ENCODE data around the gene CIRBP.

Gene CIRBP

GRCh38 chr19:1290703-1291651 is 21.8 kb downstream of the CIRBP start:
- no peak overlapping the region for H3K4me3 ChIP-seq (ENCODE audit: low read length)
- no peak overlapping the region for H3K4me2 ChIP-seq (ENCODE audit: low read length)
- no peak overlapping the region for H3K9ac ChIP-seq (ENCODE audit: low read depth, low read length)
- no peaks in the 10 kb centered on the region for H3K9me3 ChIP-seq (replicated peaks; ENCODE audit: low read length)
- no peaks in the 10 kb centered on the region for H3K4me1 ChIP-seq (ENCODE audit: control insufficient read depth, insufficient read depth, low read length)
- H3K36me3 ChIP-seq (ENCODE audit: insufficient read depth, low read length) = no peaks in the 10 kb centered on the region
- peaks cover 69% of the 10 kb centered on the region for H3K27me3 ChIP-seq (ENCODE audit: control insufficient read depth, insufficient read depth, low read length)

GRCh38 chr19:1291761-1292418 is 22.8 kb downstream of the CIRBP start:
- Histone ChIP-seq H3K9ac (ENCODE audit: low read depth, low read length) (no peak overlapping the region), H3K36me3 (ENCODE audit: insufficient read depth, low read length) (no peaks in the 10 kb centered on the region), H3K4me3 (ENCODE audit: low read length) (no peak overlapping the region), H3K4me1 (ENCODE audit: control insufficient read depth, insufficient read depth, low read length) (no peaks in the 10 kb centered on the region), H3K4me2 (ENCODE audit: low read length) (no peak overlapping the region), H3K27me3 (ENCODE audit: control insufficient read depth, insufficient read depth, low read length) (peaks cover 63% of the 10 kb centered on the region), H3K9me3 (replicated peaks; ENCODE audit: low read length) (no peaks in the 10 kb centered on the region)

- Histone ChIP-seq H3K27me3 (ENCODE audit: control insufficient read depth, insufficient read depth, low read length) (peaks cover 56% of the 10 kb centered on the region), H3K4me1 (ENCODE audit: control insufficient read depth, insufficient read depth, low read length) (no peaks in the 10 kb centered on the region), H3K36me3 (ENCODE audit: insufficient read depth, low read length) (no peaks in the 10 kb centered on the region), H3K4me2 (ENCODE audit: low read length) (no peak overlapping the region), H3K4me3 (ENCODE audit: low read length) (no peak overlapping the region), H3K9ac (ENCODE audit: low read depth, low read length) (no peak overlapping the region), H3K9me3 (replicated peaks; ENCODE audit: low read length) (no peaks in the 10 kb centered on the region)
Observed at GRCh38 chr19:1292419-1293151, 23.5 kb downstream of the CIRBP start.

- Histone ChIP-seq H3K4me3 (ENCODE audit: low read length) (no peak overlapping the region), H3K9me3 (replicated peaks; ENCODE audit: low read length) (no peaks in the 10 kb centered on the region), H3K27me3 (ENCODE audit: control insufficient read depth, insufficient read depth, low read length) (peaks cover 46% of the 10 kb centered on the region), H3K9ac (ENCODE audit: low read depth, low read length) (no peak overlapping the region), H3K4me2 (ENCODE audit: low read length) (no peak overlapping the region), H3K36me3 (ENCODE audit: insufficient read depth, low read length) (no peaks in the 10 kb centered on the region), H3K4me1 (ENCODE audit: control insufficient read depth, insufficient read depth, low read length) (no peaks in the 10 kb centered on the region)
Observed at GRCh38 chr19:1293782-1294604, 24.9 kb downstream of the CIRBP start.

GRCh38 chr19:1294688-1295087 is 25.6 kb downstream of the CIRBP start:
- H3K4me3 ChIP-seq (ENCODE audit: low read length) = no peak overlapping the region
- no peak overlapping the region for H3K4me2 ChIP-seq (ENCODE audit: low read length)
- H3K4me1 ChIP-seq (ENCODE audit: control insufficient read depth, insufficient read depth, low read length) = no peaks in the 10 kb centered on the region
- no peaks in the 10 kb centered on the region for H3K9me3 ChIP-seq (replicated peaks; ENCODE audit: low read length)
- H3K36me3 ChIP-seq (ENCODE audit: insufficient read depth, low read length) = no peaks in the 10 kb centered on the region
- H3K9ac ChIP-seq (ENCODE audit: low read depth, low read length) = no peak overlapping the region
- peaks cover 41% of the 10 kb centered on the region for H3K27me3 ChIP-seq (ENCODE audit: control insufficient read depth, insufficient read depth, low read length)

- Histone ChIP-seq H3K9ac (ENCODE audit: low read depth, low read length) (no peak overlapping the region), H3K27me3 (ENCODE audit: control insufficient read depth, insufficient read depth, low read length) (peaks cover 41% of the 10 kb centered on the region), H3K36me3 (ENCODE audit: insufficient read depth, low read length) (no peaks in the 10 kb centered on the region), H3K4me1 (ENCODE audit: control insufficient read depth, insufficient read depth, low read length) (no peaks in the 10 kb centered on the region), H3K9me3 (replicated peaks; ENCODE audit: low read length) (no peaks in the 10 kb centered on the region), H3K4me3 (ENCODE audit: low read length) (no peak overlapping the region), H3K4me2 (ENCODE audit: low read length) (no peak overlapping the region)
Observed at GRCh38 chr19:1295169-1296012, 26.3 kb downstream of the CIRBP start.

GRCh38 chr19:1296078-1296477 is 26.9 kb downstream of the CIRBP start:
- no peaks in the 10 kb centered on the region for H3K4me1 ChIP-seq (ENCODE audit: control insufficient read depth, insufficient read depth, low read length)
- H3K9me3 ChIP-seq (replicated peaks; ENCODE audit: low read length) = no peaks in the 10 kb centered on the region
- no peak overlapping the region for H3K4me3 ChIP-seq (ENCODE audit: low read length)
- H3K9ac ChIP-seq (ENCODE audit: low read depth, low read length) = no peak overlapping the region
- no peak overlapping the region for H3K4me2 ChIP-seq (ENCODE audit: low read length)
- H3K27me3 ChIP-seq (ENCODE audit: control insufficient read depth, insufficient read depth, low read length) = peaks cover 39% of the 10 kb centered on the region
- no peaks in the 10 kb centered on the region for H3K36me3 ChIP-seq (ENCODE audit: insufficient read depth, low read length)

- Histone ChIP-seq H3K27me3 (ENCODE audit: control insufficient read depth, insufficient read depth, low read length) (peaks cover 34% of the 10 kb centered on the region), H3K9ac (ENCODE audit: low read depth, low read length) (no peak overlapping the region), H3K36me3 (ENCODE audit: insufficient read depth, low read length) (no peaks in the 10 kb centered on the region), H3K4me2 (ENCODE audit: low read length) (no peak overlapping the region), H3K4me3 (ENCODE audit: low read length) (no peak overlapping the region), H3K9me3 (replicated peaks; ENCODE audit: low read length) (no peaks in the 10 kb centered on the region), H3K4me1 (ENCODE audit: control insufficient read depth, insufficient read depth, low read length) (no peaks in the 10 kb centered on the region)
Observed at GRCh38 chr19:1296575-1297271, 27.6 kb downstream of the CIRBP start.

GRCh38 chr19:1298235-1298634 is 29.1 kb downstream of the CIRBP start:
- Histone ChIP-seq H3K4me2 (ENCODE audit: low read length) (no peak overlapping the region), H3K9ac (ENCODE audit: low read depth, low read length) (no peak overlapping the region), H3K4me1 (ENCODE audit: control insufficient read depth, insufficient read depth, low read length) (no peaks in the 10 kb centered on the region), H3K9me3 (replicated peaks; ENCODE audit: low read length) (no peaks in the 10 kb centered on the region), H3K4me3 (ENCODE audit: low read length) (no peak overlapping the region), H3K27me3 (ENCODE audit: control insufficient read depth, insufficient read depth, low read length) (peaks cover 30% of the 10 kb centered on the region), H3K36me3 (ENCODE audit: insufficient read depth, low read length) (no peaks in the 10 kb centered on the region)

GRCh38 chr19:1299801-1300200 is 30.7 kb downstream of the CIRBP start:
- H3K27me3 ChIP-seq (ENCODE audit: control insufficient read depth, insufficient read depth, low read length) = peaks cover 18% of the 10 kb centered on the region
- no peak overlapping the region for H3K9ac ChIP-seq (ENCODE audit: low read depth, low read length)
- H3K36me3 ChIP-seq (ENCODE audit: insufficient read depth, low read length) = no peaks in the 10 kb centered on the region
- H3K4me2 ChIP-seq (ENCODE audit: low read length) = no peak overlapping the region
- no peak overlapping the region for H3K4me3 ChIP-seq (ENCODE audit: low read length)
- no peaks in the 10 kb centered on the region for H3K9me3 ChIP-seq (replicated peaks; ENCODE audit: low read length)
- H3K4me1 ChIP-seq (ENCODE audit: control insufficient read depth, insufficient read depth, low read length) = no peaks in the 10 kb centered on the region

All from skeletal muscle satellite cell (primary cell).